GM12865 (cell line): ENCODE results near the gene KCTD7.
"Not testable (repeated sequence)": the region's sequence is repeated elsewhere in the genome, so short reads cannot be mapped to it uniquely, and the experiment has no call there.

ENCODE experiments used
- DNase-seq: peaks from one replicate; pipeline ENCODE4 v3.0.0; 2010; ENCODE audit warnings: low read depth
- H3K4me3 ChIP-seq: 2 replicates; pipeline ENCODE4 v1.5.1; 2011; ENCODE audit warnings: mild to moderate bottlenecking, low read depth, low read length, control low read depth
- CTCF ChIP-seq: IDR thresholded peaks from 2 replicates; pipeline ENCODE4 v1.5.1; 2011; ENCODE audit warnings: low read length, control low read depth, low read depth, inconsistent platforms; ENCODE audit not compliant: insufficient read depth; ENCODE audit errors: missing control alignments

Gene KCTD7

DNA sequence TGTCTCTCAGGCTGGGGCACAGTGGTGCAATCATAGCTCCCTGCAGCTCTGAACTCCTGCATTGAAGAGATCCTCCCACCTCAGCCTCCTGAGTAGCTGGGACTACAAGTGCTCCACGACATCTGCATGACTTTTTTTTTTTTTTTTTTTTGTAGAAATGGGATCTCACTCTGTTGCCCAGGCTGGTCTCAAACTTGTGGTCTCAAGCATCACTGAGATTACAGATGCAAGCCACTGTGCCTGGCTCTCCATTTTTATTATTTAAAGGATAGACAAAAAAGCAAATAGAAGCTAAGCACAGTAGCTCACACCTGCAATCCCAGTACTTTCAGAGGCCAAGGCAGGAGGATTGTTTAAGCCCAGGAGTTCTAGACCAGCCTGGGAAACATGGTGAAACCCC, 13.0 kb upstream of the KCTD7 start:
- H3K4me3 ChIP-seq: no peak overlapping the region
- no peak for TF ChIP-seq CTCF
- DNase-seq: no peak

GRCh38 chr7:66617295-66617694, 11.4 kb upstream of the KCTD7 start:
- no peak for DNase-seq
- no peak overlapping the region for H3K4me3 ChIP-seq
- TF ChIP-seq CTCF: no peak

GRCh38 chr7:66619341-66619948, 9.2 kb upstream of the KCTD7 start:
- not testable (repeated sequence) for DNase-seq, H3K4me3 ChIP-seq

DNA sequence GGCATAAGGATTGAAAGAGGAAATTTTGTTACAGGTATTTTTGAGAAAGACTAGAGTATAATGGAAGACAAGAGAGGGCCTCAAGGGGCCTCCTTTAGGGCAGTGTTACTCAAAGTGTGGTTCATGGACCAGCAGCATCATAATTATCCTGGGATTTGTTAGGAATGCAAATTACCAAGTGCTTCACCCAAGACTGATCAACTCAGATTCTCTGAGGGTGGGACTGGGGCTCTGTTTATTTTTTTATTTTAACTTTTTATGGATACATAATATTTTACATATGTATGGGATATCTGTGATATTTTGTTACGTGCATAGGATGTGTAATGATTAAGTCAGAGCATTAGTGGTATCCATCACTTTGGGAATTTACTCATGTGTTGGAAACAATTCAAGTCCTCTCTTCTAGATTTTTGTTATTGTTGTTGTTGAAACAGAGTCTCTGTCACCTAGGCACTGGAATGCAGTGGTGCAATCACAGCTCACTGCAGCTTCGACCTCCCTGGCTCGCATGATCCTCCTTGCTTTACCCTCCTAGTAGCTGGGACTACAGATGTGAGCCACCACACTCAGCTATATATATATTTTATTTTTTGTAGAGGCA, 2.2 kb upstream of the KCTD7 start:
- H3K4me3 ChIP-seq: no peak overlapping the region
- TF ChIP-seq CTCF: no peak
- DNase-seq: no peak

DNA sequence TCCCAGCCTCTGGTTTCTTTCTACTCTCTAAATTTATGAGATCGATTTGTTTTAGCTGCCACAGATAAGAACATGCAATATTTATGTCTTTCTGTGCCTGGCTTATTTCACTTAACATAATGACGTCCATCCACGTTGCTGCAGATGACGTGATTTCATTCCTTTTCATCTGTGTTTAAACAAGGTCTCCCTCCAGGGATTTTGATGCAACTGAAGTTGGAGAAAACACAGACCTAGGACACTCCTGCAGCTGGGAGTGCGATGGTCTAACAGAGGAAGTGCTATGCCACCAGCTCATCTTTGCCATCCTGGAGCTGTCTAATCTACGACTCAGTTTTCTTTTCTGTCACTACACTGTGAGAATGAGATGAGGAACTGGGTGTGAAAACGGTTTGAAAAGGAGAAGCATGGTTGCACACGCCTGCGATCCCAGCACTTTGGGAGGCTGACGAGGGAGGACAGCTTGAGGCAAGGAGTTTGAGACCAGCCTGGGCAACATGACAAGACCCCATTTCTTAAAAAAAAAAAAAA, 1.5 kb upstream of the KCTD7 start:
- peak overlapping the region; percentile 77 for H3K4me3 ChIP-seq
- no peak for TF ChIP-seq CTCF
- DNase-seq: peak; percentile 42

GRCh38 chr7:66627881-66628360, 760 bp upstream of the KCTD7 start:
- DNase-seq: no peak
- no peak for TF ChIP-seq CTCF
- peak overlapping the region; percentile 77 for H3K4me3 ChIP-seq

GRCh38 chr7:66629222-66630062, 761 bp downstream of the KCTD7 start:
- peak; percentile 24 for DNase-seq
- no peak for TF ChIP-seq CTCF
- H3K4me3 ChIP-seq: peak overlapping the region; percentile 60
